Panc1 (cell line): ENCODE measurements around the gene SHC3. TPM values are rescaled to one million over a fixed set of nuclear protein-coding genes. Genes with fewer than 3 reads are reported as not detected.

ENCODE experiments used
- ATAC-seq: fragments of 200-7000 bp; cut with Tn5 transposase; 2 replicates; pipeline ENCODE4 v1.9.1; 2020; ENCODE audit warnings: mild to moderate bottlenecking, moderate library complexity
- BruUV-seq: library from RNA; stranded (reverse); fragments of 400-500 nt; replicated peaks from 2 replicates; lab custom pipeline; 2021; lab: Mats Ljungman, UMichigan
- CTCF ChIA-PET: fragments of 300-600 bp; sonication (Branson Sonifier 250); formaldehyde crosslinking; loops from one replicate; lab custom pipeline; 2022; ENCODE audit warnings: antibody characterized with exemption; lab: Charles Lee
- POLR2A ChIA-PET: fragments of 300-600 bp; sonication (Branson Sonifier 250); formaldehyde crosslinking; loops from one replicate; lab custom pipeline; 2022; ENCODE audit warnings: antibody characterized with exemption; lab: Charles Lee
- DNase-seq: peaks from one replicate; pipeline ENCODE4 v3.0.0-alpha.2; 2010; ENCODE audit warnings: low read depth, low spot score
- H3K27ac ChIP-seq: 2 replicates; pipeline ENCODE4 v1.5.1; 2011; ENCODE audit warnings: mild to moderate bottlenecking, low read length, inconsistent platforms
- H3K27me3 ChIP-seq: fragments of 200-500 bp; sonication (Bioruptor generic); 2 replicates; pipeline ENCODE4 v1.6.0; 2014; ENCODE audit warnings: low read length, inconsistent platforms; ENCODE audit not compliant: control insufficient read depth, insufficient read depth
- H3K36me3 ChIP-seq: fragments of 200-500 bp; sonication (Bioruptor generic); 2 replicates; pipeline ENCODE4 v1.5.1; 2014; ENCODE audit warnings: inconsistent platforms, mild to moderate bottlenecking, low read length, moderate library complexity; ENCODE audit not compliant: control insufficient read depth, insufficient read depth
- H3K4me1 ChIP-seq: 2 replicates; pipeline ENCODE4 v1.5.1; 2011; ENCODE audit warnings: inconsistent platforms, mild to moderate bottlenecking, low read length, moderate library complexity; ENCODE audit not compliant: control insufficient read depth, insufficient read depth
- H3K4me3 ChIP-seq, 2 experiments: 2 replicates each; pipeline ENCODE4 v1.5.1; 2011 to 2012; ENCODE audit warnings: low read depth in 2 of 2, low read length in 2 of 2, mild to moderate bottlenecking in 2 of 2, inconsistent platforms in 1 of 2, moderate library complexity in 1 of 2
- H3K9me3 ChIP-seq: fragments of 200-500 bp; sonication (Bioruptor generic); 2 replicates; pipeline ENCODE4 v1.5.1; 2014; ENCODE audit warnings: low read depth, mild to moderate bottlenecking, inconsistent platforms, low read length, moderate library complexity; ENCODE audit not compliant: control insufficient read depth, insufficient read depth
- CTCF ChIP-seq: fragments of 450-650 bp; IDR thresholded peaks from 2 replicates; pipeline ENCODE4 v1.5.1; 2017; ENCODE audit warnings: mild to moderate bottlenecking
- POLR2AphosphoS5 ChIP-seq: IDR thresholded peaks from 2 replicates; pipeline ENCODE4 v1.6.1; 2012; ENCODE audit warnings: mild to moderate bottlenecking, low read depth, low read length, moderate library complexity
- REST ChIP-seq, 2 experiments: IDR thresholded peaks; 2 replicates each; pipeline ENCODE4 v1.6.1; 2011 to 2012; ENCODE audit warnings: low read depth in 2 of 2, control low read depth in 1 of 2, low read length in 1 of 2, mild to moderate bottlenecking in 1 of 2, moderate library complexity in 1 of 2; ENCODE audit not compliant: insufficient read depth in 1 of 2
- SIN3A ChIP-seq: IDR thresholded peaks from 2 replicates; pipeline ENCODE4 v1.6.1; 2012; ENCODE audit warnings: low read depth, mild to moderate bottlenecking, low read length, moderate library complexity, borderline replicate concordance; ENCODE audit not compliant: insufficient read depth
- TCF7L2 ChIP-seq: IDR thresholded peaks from 2 replicates; pipeline ENCODE4 v1.6.1; 2011; ENCODE audit warnings: mild to moderate bottlenecking, low read depth, low read length, inconsistent platforms
- in situ Hi-C: cut with HindIII; loops from 2 replicates; pipeline ENCODE4 v1.10.0; 2016; ENCODE audit warnings: low sequenced_read_pairs, low pct_unique_long_range_greater_than_20kb
- intact Hi-C: fragments of 100-400 bp; cut with micrococcal nuclease; formaldehyde crosslinking; loops from one replicate; pipeline ENCODE4 v1.10.0; 2022; ENCODE audit not compliant: unreplicated experiment
- total RNA-seq: library from RNA; stranded (reverse); gene quantifications from one replicate; pipeline ENCODE4 v1.2.1, GENCODE V29; 2021; ENCODE audit not compliant: unreplicated experiment

The SHC3 gene
- total RNA-seq, 1 experiment from 2014 or later = 1.7 TPM

GRCh38 chr9:89189215-89189614, 10.6 kb upstream of the SHC3 start:
- BruUV-seq = no TSS peak
- ATAC-seq (no peak), DNase-seq (no peak)
- Histone ChIP-seq H3K4me1 (no peaks in the 10 kb centered on the region), H3K27ac (no peak overlapping the region), H3K4me3 (no peak overlapping the region), H3K27me3 (no peaks in the 10 kb centered on the region), H3K36me3 (no peaks in the 10 kb centered on the region), H3K9me3 (no peaks in the 10 kb centered on the region)
- in situ Hi-C loops = no loop called here
- intact Hi-C loops = no loop called here
- CTCF ChIA-PET = no interaction called here
- POLR2A ChIA-PET = no interaction called here
- TF ChIP-seq TCF7L2 (no peak), CTCF (peak; percentile 17; the same call in 1 of the 2 replicates)

- POLR2A ChIA-PET = no interaction called here
- no peak for ATAC-seq
- Histone ChIP-seq H3K36me3 (no peaks in the 10 kb centered on the region), H3K4me1 (no peaks in the 10 kb centered on the region), H3K4me3 (no peak overlapping the region), H3K27me3 (no peaks in the 10 kb centered on the region), H3K27ac (no peak overlapping the region), H3K9me3 (no peaks in the 10 kb centered on the region)
- in situ Hi-C loops = no loop called here
- BruUV-seq = no TSS peak
- no peak for TF ChIP-seq POLR2AphosphoS5
- TF ChIP-seq TCF7L2 = no peak
- TF ChIP-seq REST (IDR thresholded peaks at IDR 0.05; ENCODE audit: insufficient read depth in 1 of 2, low read depth in 2 of 2, low read length in 1 of 2) = no peak
- no peak for TF ChIP-seq CTCF
- intact Hi-C loops = no loop called here
- no peak for DNase-seq
- CTCF ChIA-PET = no interaction called here
Measured at GRCh38 chr9:89187950-89188349, 9.3 kb upstream of the SHC3 start.

GRCh38 chr9:89187541-89187940, 8.9 kb upstream of the SHC3 start:
- no peak for ATAC-seq
- TF ChIP-seq POLR2AphosphoS5 (no peak), REST (IDR thresholded peaks at IDR 0.05; ENCODE audit: insufficient read depth in 1 of 2, low read depth in 2 of 2, low read length in 1 of 2) (no peak), SIN3A (no peak), TCF7L2 (no peak), CTCF (no peak)
- Histone ChIP-seq H3K4me3 (no peak overlapping the region), H3K36me3 (no peaks in the 10 kb centered on the region), H3K27ac (no peak overlapping the region), H3K4me1 (no peaks in the 10 kb centered on the region), H3K9me3 (no peaks in the 10 kb centered on the region), H3K27me3 (no peaks in the 10 kb centered on the region)
- in situ Hi-C loops (no loop called here), intact Hi-C loops (no loop called here)
- DNase-seq = no peak
- ChIA-PET CTCF (no interaction called here), POLR2A (no interaction called here)
- BruUV-seq = no TSS peak
